SH-SY5Y (cell line): ENCODE data around the gene PCSK4.

ENCODE experiments used
- GATA2 ChIP-seq: IDR thresholded peaks from 2 replicates; pipeline ENCODE4 v1.6.1; 2011; ENCODE audit warnings: mild to moderate bottlenecking, low read depth, low read length
- GATA3 ChIP-seq: IDR thresholded peaks from 2 replicates; pipeline ENCODE4 v1.6.1; 2011; ENCODE audit warnings: low read depth, mild to moderate bottlenecking, low read length, moderate library complexity

- TF ChIP-seq GATA3 (no peak), GATA2 (no peak)
These were observed 51.2 kb downstream of the PCSK4 start for GRCh38 chr19:1438933-1439354.
